NCI-H524 (cell line): Measurements from ENCODE around the gene ZNF44.

Experiments
- DNase-seq, 2 experiments: peaks; one replicate each; lab custom pipeline; 2025; lab: John Stamatoyannopoulos, UW

ZNF44 gene

DNA sequence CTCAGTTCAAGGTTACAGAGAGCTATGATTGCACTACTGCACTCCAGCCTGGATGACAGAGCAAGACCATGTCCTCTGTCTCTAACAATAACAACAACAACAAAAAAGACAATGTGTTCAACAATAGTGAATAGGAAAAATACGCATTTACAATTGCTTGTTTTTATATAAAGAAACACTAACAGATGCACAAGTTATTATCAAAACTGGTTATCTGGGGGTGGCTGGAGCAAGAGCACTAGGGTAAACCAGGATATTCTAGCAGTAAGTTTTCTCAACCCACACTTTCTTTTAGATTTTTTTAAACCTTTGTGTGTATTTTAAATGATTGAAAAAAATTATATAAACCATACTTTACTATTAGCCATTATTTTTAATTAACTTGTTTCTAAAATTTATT, 33.1 kb downstream of the ZNF44 start:
- DNase-seq = no peak

DNA sequence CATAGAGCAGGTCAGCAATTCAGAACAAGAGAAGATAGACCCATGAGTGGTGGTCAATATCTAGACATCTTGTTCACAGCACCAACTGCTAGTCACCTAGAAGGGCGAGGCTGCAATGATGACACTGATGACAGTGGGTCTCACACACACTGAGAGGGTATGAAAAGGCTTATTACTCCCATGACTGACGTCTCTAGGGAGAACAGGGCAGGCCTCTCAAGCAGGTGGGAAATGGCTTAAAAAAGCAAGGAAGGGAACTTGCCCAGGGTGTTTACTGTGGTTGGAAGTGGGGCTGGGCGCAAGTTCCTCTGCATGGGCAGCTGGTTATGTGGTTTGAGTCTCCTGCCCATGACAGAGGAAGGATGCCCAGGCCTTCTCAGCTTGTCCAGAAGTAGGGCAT, 33.8 kb downstream of the ZNF44 start:
- no peak for DNase-seq

- no peak for DNase-seq
Measured at GRCh38 chr19:12260236-12260635, 34.4 kb downstream of the ZNF44 start.

GRCh38 chr19:12255372-12255771, 39.3 kb downstream of the ZNF44 start:
- DNase-seq = no peak

DNA sequence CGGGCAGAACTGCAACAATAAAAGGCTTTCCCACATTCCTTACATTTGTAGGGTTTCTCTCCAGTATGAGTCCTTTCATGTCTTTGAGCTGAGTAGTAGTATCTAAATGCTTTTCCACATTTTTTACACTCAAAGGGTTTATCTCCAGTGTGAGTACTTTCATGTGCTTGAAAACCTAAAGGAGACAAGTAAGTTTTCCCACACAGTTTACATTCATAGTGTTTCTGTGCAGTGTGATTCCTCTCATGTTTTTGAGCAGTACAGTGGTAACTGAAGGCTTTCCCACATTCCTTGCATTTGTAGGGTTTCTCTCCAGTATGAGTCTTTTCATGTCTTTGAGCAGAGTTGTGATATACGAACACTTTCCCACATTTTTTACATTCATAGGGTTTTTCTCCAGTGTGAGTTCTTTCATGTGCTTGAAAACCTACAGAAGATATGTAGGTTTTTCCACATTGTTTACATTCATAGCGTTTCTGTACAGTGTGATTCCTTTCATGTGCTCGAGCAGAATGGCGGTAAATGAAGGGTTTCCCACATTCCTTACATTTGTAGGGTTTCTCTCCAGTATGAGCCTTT, 47.0 kb downstream of the ZNF44 start:
- DNase-seq = no peak

GRCh38 chr19:12244370-12244769, 50.3 kb downstream of the ZNF44 start:
- no peak for DNase-seq

DNA sequence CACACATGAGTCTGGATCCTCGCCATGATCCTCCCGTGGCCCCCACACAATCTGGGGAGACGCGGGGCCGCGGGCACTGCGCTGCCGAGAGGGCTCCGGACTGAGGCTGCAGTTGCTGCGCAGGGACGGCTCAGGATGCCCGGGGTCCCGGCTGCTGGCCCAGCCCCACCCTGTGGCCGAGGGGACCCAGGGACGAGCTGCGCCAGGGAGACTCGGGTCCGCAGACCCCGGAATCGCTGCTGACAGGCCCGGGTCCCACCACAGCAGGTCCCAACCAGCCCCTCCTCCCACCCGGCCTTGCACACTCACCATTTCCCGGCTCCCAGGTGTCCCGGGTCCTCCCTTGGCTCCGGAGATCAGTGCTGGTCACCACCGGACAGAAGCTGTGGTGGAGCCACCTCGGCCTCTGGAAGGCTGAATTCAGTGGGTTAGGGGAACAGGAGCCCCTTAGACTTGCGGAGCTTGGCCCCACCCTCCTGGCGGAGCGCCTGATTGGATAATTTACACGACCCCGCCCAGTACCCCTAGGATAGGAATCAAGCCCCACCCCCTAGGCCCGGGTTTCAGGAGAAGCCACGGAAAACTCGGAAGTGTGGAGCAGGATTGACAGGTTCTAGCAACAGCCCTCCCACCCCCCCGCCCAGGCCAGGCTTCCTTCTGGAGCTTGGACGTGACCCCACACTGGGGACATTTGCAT, 57.4 kb downstream of the ZNF44 start:
- DNase-seq = no peak

DNA sequence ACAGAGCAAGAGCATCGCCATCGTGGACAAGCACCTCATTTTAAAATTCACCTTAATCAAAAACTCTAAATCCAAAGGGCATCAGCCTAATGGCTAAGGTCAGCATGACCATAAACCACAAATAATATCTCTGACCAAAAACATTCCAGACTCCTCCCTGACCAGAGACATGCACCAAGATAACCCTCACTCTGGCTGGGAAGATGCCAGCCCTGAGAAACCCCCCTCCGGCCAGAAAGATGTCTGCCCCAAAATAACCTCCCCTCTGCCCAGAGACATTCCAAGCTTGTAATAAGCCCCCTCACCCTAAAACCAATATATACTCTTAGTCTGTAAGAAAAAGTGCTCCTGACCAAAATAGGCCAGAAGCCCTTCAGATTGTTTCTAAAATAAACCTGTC, 61.7 kb downstream of the ZNF44 start:
- no peak for DNase-seq

- DNase-seq = no peak
Measured at GRCh38 chr19:12230751-12231733, 63.6 kb downstream of the ZNF44 start.

DNA sequence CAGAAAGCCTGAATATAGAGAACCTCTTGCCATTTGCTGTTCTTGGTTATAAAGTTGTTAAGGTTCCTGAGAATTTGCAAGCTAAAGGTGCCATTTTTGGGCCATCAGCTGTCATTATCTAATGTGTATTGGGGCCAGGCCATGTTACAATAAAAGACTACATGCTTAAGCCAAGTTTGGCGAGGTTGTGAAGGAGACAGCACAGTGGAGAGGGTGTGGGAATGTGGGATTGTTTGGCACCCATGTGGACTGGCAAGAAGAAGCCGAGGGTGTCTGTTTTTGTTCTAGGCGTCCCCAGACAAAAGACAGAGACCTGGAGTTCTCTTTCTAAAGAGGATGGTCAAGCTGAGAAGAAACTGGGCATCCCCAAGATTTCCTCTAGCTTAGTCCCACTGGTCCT, 64.7 kb downstream of the ZNF44 start:
- no peak for DNase-seq

DNA sequence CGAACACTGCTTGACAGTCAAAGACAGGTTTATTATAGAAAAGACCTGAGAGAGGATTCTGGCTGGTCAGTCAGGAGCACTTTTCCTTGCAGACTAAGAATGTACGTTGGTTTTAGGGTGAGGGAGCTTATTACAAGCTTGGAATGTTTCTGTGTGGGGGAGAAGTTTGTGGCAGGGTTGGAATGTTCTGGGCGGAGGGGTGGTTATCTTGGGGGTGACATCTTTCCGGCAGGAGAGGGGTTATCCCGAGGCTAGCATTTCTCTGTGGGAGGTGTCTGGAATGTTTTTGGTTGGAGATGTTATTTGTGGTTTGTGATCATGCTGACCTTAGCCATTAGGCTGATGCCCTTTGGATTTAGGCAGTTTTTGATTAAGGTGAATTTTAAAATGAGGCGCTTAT, 70.0 kb downstream of the ZNF44 start:
- no peak for DNase-seq

- DNase-seq = no peak
Measured at GRCh38 chr19:12222980-12223630, 71.6 kb downstream of the ZNF44 start.
